MG63 (cell line): Measurements from ENCODE around the gene RAD50. TPM values are rescaled to one million over a fixed set of nuclear protein-coding genes. Genes with fewer than 3 reads are reported as not detected.
"Not testable (repeated sequence)": the region's sequence is repeated elsewhere in the genome, so short reads cannot be mapped to it uniquely, and the experiment has no call there.

Experiments used
- DNase-seq: peaks from one replicate; pipeline ENCODE4 v3.0.0-alpha.2; 2020
- H3K27me3 ChIP-seq: fragments of 250-450 bp; sonication (Bioruptor Pico); 2 replicates; pipeline ENCODE4 v1.5.1; 2020; ENCODE audit warnings: mild to moderate bottlenecking, moderate library complexity
- H3K36me3 ChIP-seq: fragments of 250-450 bp; sonication (Bioruptor Pico); 2 replicates; pipeline ENCODE4 v1.5.1; 2020; ENCODE audit warnings: mild to moderate bottlenecking, moderate library complexity
- H3K4me3 ChIP-seq: fragments of 250-450 bp; sonication (Bioruptor Pico); 2 replicates; pipeline ENCODE4 v1.5.1; 2020; ENCODE audit warnings: mild to moderate bottlenecking, moderate library complexity
- H3K9me3 ChIP-seq: fragments of 250-450 bp; sonication (Bioruptor Pico); 2 replicates; pipeline ENCODE4 v1.5.1; 2020; ENCODE audit warnings: mild to moderate bottlenecking, moderate library complexity
- total RNA-seq: library from RNA; depleted of rRNA; stranded (reverse); fragments of >200 nt; shearing (Covaris generic); gene quantifications from 2 replicates; pipeline ENCODE4 v1.2.3, GENCODE V29; 2014; ENCODE audit warnings: low replicate concordance; rRNA removed

Gene RAD50
- total RNA-seq, 1 experiment from 2014 or later, result 35.7 TPM

- H3K36me3 ChIP-seq, result no peaks in the 10 kb centered on the region
- DNase-seq, result no peak
Measured at GRCh38 chr5:132690156-132690555, 133.4 kb downstream of the RAD50 start.

GRCh38 chr5:132691755-132692631 lies 135.2 kb downstream of the RAD50 start:
- H3K4me3 ChIP-seq, H3K9me3 ChIP-seq, H3K27me3 ChIP-seq, DNase-seq, H3K36me3 ChIP-seq: not testable (repeated sequence)

More at GRCh38 chr5:132690156-132690555, 133.4 kb downstream of the RAD50 start:
- Histone ChIP-seq H3K9me3 (no peaks in the 10 kb centered on the region), H3K4me3 (no peak overlapping the region), H3K27me3 (no peaks in the 10 kb centered on the region)

- H3K9me3 ChIP-seq, result no peaks in the 10 kb centered on the region
- no peaks in the 10 kb centered on the region for H3K36me3 ChIP-seq
- no peaks in the 10 kb centered on the region for H3K27me3 ChIP-seq
- DNase-seq, result no peak
- H3K4me3 ChIP-seq, result no peak overlapping the region
Measured at GRCh38 chr5:132692632-132692967, 135.8 kb downstream of the RAD50 start.

Other genes with a start within 250 kb of the RAD50 start
- gene SLC22A5, start 187.3 kb upstream of the RAD50 start, total RNA-seq, result 22.5 and 26.4 TPM in 2 replicates
- 14.2 and 34.7 TPM in 2 replicates for gene IRF1, start 66.2 kb upstream of the RAD50 start, total RNA-seq
- not detected in 2 replicates for gene IL5, start 13.5 kb upstream of the RAD50 start, total RNA-seq
- gene IL13, start 101.2 kb downstream of the RAD50 start, total RNA-seq, result not detected in 2 replicates
- gene IL4, start 117.0 kb downstream of the RAD50 start, total RNA-seq, result not detected in 2 replicates
- 5.3 and 6.2 TPM in 2 replicates for gene KIF3A, start 180.6 kb downstream of the RAD50 start, total RNA-seq
- gene CCNI2, start 190.4 kb downstream of the RAD50 start, total RNA-seq, result 0.27 TPM in 1 of 2 replicates, not detected in the other
- 36.9 and 53.8 TPM in 2 replicates for gene SEPTIN8, start 220.3 kb downstream of the RAD50 start, total RNA-seq